DND-41 (cell line): Measurements from ENCODE around the gene HNRNPLL.

Experiments
- CTCF ChIP-seq: IDR thresholded peaks from 2 replicates; pipeline ENCODE4 v1.5.1; 2012; ENCODE audit warnings: borderline replicate concordance, low read length, moderate library complexity, mild to moderate bottlenecking; ENCODE audit not compliant: poor library complexity, severe bottlenecking; ENCODE audit errors: extremely low read depth
- EZH2 ChIP-seq: IDR thresholded peaks from 3 replicates; pipeline ENCODE4 v1.6.1; 2012; ENCODE audit warnings: borderline replicate concordance, low read depth, mild to moderate bottlenecking, moderate library complexity, low read length, inconsistent platforms; ENCODE audit not compliant: severe bottlenecking

GRCh38 chr2:38532366-38532765 lies 70.4 kb downstream of the HNRNPLL start:
- TF ChIP-seq CTCF: no peak
- no peak for TF ChIP-seq EZH2
